ENCODE measurements around the gene INHBA.

- TF ChIP-seq CTCF (IDR thresholded peaks at IDR 0.05) (no peak), ZFX (IDR thresholded peaks at IDR 0.05; ENCODE audit: borderline replicate concordance) (no peak)
Observed at GRCh38 chr7:41702635-41703371, at the start of gene INHBA.
